Fibroblast of lung (primary cell): ENCODE data around the gene TACC2. TPM values are rescaled to one million over a fixed set of nuclear protein-coding genes. Genes with fewer than 3 reads are reported as not detected.
"Not testable (repeated sequence)": the region's sequence is repeated elsewhere in the genome, so short reads cannot be mapped to it uniquely, and the experiment has no call there.

Source experiments
- DNase-seq, 2 donors: peaks; one replicate each; pipeline versions ENCODE4 v3.0.0 to v3.0.0-alpha.2; 2010; ENCODE audit warnings: low read depth in 2 of 2
- H2AFZ ChIP-seq: 2 replicates; pipeline ENCODE4 v1.5.1; 2012; ENCODE audit warnings: low read length, control low read depth, inconsistent platforms
- H3K27ac ChIP-seq: 2 replicates; pipeline ENCODE4 v1.5.1; 2011; ENCODE audit warnings: low read length, control low read depth; ENCODE audit not compliant: insufficient read depth
- H3K27me3 ChIP-seq: 2 replicates; pipeline ENCODE4 v1.5.1; 2011; ENCODE audit warnings: mild to moderate bottlenecking, low read length; ENCODE audit not compliant: control insufficient read depth, insufficient read depth
- H3K36me3 ChIP-seq: 2 replicates; pipeline ENCODE4 v1.5.1; 2011; ENCODE audit warnings: low read length; ENCODE audit not compliant: control insufficient read depth, insufficient read depth
- H3K4me1 ChIP-seq: 2 replicates; pipeline ENCODE4 v1.5.1; 2011; ENCODE audit warnings: low read length; ENCODE audit not compliant: control insufficient read depth, insufficient read depth; ENCODE audit errors: extremely low read depth
- H3K4me2 ChIP-seq: 2 replicates; pipeline ENCODE4 v1.5.1; 2011; ENCODE audit warnings: low read length, control low read depth; ENCODE audit not compliant: insufficient read depth; ENCODE audit errors: extremely low read depth
- H3K4me3 ChIP-seq, 4 experiments: fragments of 200-600 bp in 1 of 4; sonication (generic) in 1 of 4; replicated peaks in 1 of 4; 2 replicates each; pipeline ENCODE4 v1.5.1; 2011 to 2016; ENCODE audit warnings: low read length in 4 of 4, low read depth in 3 of 4, mild to moderate bottlenecking in 3 of 4, control low read depth in 2 of 4, inconsistent platforms in 1 of 4, mixed read lengths in 1 of 4; ENCODE audit not compliant: insufficient read depth in 1 of 4; ENCODE audit errors: control extremely low read depth in 1 of 4
- H3K79me2 ChIP-seq: 2 replicates; pipeline ENCODE4 v1.5.1; 2012; ENCODE audit warnings: mild to moderate bottlenecking, low read length, inconsistent platforms; ENCODE audit not compliant: control insufficient read depth, insufficient read depth
- H3K9ac ChIP-seq: 2 replicates; pipeline ENCODE4 v1.5.1; 2011; ENCODE audit warnings: mild to moderate bottlenecking, low read length, control low read depth; ENCODE audit not compliant: insufficient read depth
- H3K9me3 ChIP-seq: 2 replicates; pipeline ENCODE4 v1.5.1; 2012; ENCODE audit warnings: low read depth, low read length; ENCODE audit not compliant: control insufficient read depth, insufficient read depth
- H4K20me1 ChIP-seq: 2 replicates; pipeline ENCODE4 v1.5.1; 2011; ENCODE audit warnings: low read length; ENCODE audit not compliant: control insufficient read depth, insufficient read depth; ENCODE audit errors: extremely low read depth
- EZH2 ChIP-seq: IDR thresholded peaks from 2 replicates; pipeline ENCODE4 v1.5.1; 2012; ENCODE audit warnings: low read length, control low read depth, mild to moderate bottlenecking; ENCODE audit errors: missing control alignments
- polyA plus RNA-seq, 2 donors: library from polyadenylated mRNA; depleted of rRNA in 1 of 2; stranded (reverse) in 1 of 2; unstranded in 1 of 2; fragments of >200 nt; gene quantifications; 2 replicates each; pipeline ENCODE4 v1.2.1, GENCODE V29; 2011 to 2012; ENCODE audit warnings: missing spikeins in 1 of 2
- total RNA-seq: library from RNA; depleted of rRNA; stranded (reverse); fragments of >200 nt; gene quantifications from 2 replicates; pipeline ENCODE4 v1.2.1, GENCODE V29; 2014
- TF ChIP-seq, protein P1 (sequence below), 2 donors: IDR thresholded peaks in 1 of 2; conservative IDR thresholded peaks in 1 of 2; 1 replicate in 1 of 2; 2 replicates in 1 of 2; pipeline ENCODE4 v1.5.1; 2011 to 2012; ENCODE audit warnings: low read length in 2 of 2, control low read depth in 1 of 2, inconsistent platforms in 1 of 2, low read depth in 1 of 2, mild to moderate bottlenecking in 1 of 2

The TACC2 gene
- total and polyA plus RNA-seq, 2 donors (not counting 1 experiment from before 2014, with no cell fraction given): 7.6 to 13.0 TPM

DNA sequence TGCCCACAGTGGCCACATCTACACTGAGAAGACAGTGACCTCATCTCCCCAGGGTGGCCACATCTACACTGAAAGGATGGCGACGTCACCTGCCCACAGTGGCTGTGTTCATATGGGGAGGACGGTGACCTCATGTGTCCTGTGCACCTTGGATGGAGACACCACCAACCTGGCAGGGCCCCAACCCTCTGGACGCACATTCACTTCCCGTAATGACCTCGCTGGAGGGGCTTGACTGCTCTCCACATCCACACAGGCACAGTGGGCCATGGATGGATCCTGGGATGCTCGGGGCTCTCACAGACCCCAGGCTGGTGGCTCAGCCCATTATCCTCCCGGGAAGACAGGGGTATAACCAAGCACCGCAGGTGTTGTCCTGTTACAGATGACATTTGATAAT is 212.4 kb downstream of the TACC2 start:
- no peak overlapping the region for H3K9ac ChIP-seq
- no peak overlapping the region for H3K27ac ChIP-seq
- no peaks in the 10 kb centered on the region for H3K9me3 ChIP-seq

DNA sequence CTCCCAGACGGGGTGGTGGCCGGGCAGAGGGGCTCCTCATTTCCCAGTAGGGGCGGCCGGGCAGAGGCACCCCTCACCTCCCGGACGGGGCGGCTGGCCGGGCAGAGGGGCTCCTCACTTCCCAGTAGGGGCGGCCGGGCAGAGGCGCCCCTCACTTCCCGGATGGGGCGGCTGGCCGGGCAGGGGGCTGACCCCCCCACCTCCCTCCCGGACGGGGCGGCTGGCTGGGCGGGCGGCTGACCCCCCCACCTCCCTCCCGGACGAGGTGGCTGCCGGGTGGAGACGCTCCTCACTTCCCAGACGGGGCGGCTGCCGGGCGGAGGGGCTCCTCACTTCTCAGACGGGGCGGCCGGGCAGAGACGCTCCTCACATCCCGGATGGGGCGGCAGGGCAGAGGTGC is 214.2 kb downstream of the TACC2 start:
- H3K27me3 ChIP-seq, DNase-seq, H3K4me3 ChIP-seq, H3K4me2 ChIP-seq, H3K9ac ChIP-seq, H4K20me1 ChIP-seq, H3K4me1 ChIP-seq, H3K9me3 ChIP-seq, H3K36me3 ChIP-seq, H3K79me2 ChIP-seq, H3K27ac ChIP-seq, H2AFZ ChIP-seq: not testable (repeated sequence)

More for the DNA sequence above, 212.4 kb downstream of the TACC2 start:
- Histone ChIP-seq H4K20me1 (no peaks in the 10 kb centered on the region), H3K27me3 (no peaks in the 10 kb centered on the region), H3K36me3 (peaks cover 1% of the 10 kb centered on the region), H3K4me1 (no peaks in the 10 kb centered on the region), H3K79me2 (no peaks in the 10 kb centered on the region), H3K4me2 (no peak overlapping the region), H3K4me3 (no peak overlapping the region), H2AFZ (no peak overlapping the region)
- DNase-seq: no peak
- no peak for TF ChIP-seq EZH2
- TF ChIP-seq, protein P1, sequence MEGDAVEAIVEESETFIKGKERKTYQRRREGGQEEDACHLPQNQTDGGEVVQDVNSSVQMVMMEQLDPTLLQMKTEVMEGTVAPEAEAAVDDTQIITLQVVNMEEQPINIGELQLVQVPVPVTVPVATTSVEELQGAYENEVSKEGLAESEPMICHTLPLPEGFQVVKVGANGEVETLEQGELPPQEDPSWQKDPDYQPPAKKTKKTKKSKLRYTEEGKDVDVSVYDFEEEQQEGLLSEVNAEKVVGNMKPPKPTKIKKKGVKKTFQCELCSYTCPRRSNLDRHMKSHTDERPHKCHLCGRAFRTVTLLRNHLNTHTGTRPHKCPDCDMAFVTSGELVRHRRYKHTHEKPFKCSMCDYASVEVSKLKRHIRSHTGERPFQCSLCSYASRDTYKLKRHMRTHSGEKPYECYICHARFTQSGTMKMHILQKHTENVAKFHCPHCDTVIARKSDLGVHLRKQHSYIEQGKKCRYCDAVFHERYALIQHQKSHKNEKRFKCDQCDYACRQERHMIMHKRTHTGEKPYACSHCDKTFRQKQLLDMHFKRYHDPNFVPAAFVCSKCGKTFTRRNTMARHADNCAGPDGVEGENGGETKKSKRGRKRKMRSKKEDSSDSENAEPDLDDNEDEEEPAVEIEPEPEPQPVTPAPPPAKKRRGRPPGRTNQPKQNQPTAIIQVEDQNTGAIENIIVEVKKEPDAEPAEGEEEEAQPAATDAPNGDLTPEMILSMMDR (conservative IDR thresholded peaks at IDR 0.05 in 1 of 2, IDR thresholded peaks at IDR 0.05 in 1 of 2; ENCODE audit: low read depth in 1 of 2, low read length in 2 of 2): no peak

DNA sequence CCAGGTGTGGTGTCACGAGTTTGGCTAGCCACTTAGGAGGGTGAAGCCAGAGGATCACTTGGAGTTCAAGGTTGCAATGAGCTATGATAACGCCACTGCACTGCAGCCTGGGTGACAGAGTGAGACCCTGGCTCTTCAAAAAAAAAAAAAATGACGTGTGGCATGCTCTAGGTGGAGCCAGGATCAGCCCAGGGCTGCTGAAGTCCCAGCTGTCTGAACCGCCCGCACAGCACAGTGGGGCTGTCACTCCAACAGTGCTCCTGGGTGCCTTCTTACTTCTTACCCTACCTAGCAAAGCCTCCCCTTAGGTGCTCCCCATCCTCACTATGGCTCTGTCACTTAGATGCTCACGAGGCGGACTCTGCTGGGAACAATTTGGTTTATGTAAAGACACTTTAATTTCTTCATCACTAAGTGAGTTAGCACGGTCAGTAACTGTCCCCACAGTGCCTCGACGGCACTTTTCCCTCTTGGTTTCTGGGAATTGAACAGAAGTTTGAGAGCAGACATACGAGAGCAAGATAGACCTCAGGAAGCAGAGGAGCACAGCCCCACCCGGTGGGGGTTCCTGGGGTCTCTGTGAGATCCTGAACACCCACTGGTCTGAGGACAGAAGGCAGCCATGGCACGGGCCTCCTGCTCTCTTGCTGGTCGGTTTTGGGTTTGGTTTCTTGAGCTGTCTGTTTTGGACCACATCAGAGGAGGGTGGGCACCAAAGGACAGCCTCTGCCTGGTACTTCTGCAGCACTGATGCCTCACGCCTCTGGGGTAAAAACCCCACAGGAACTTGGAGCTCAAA is 215.9 kb downstream of the TACC2 start:
- Histone ChIP-seq H3K4me3 (no peak overlapping the region), H3K4me2 (no peak overlapping the region), H3K36me3 (peaks cover 1% of the 10 kb centered on the region), H3K4me1 (no peaks in the 10 kb centered on the region), H3K79me2 (no peaks in the 10 kb centered on the region), H2AFZ (no peak overlapping the region), H3K27me3 (no peaks in the 10 kb centered on the region), H3K9ac (no peak overlapping the region), H3K27ac (no peak overlapping the region), H4K20me1 (no peaks in the 10 kb centered on the region), H3K9me3 (no peaks in the 10 kb centered on the region)
- DNase-seq: peak in 1 of 2 donors; percentile 8
- TF ChIP-seq EZH2: no peak
- TF ChIP-seq, protein P1 (conservative IDR thresholded peaks at IDR 0.05 in 1 of 2, IDR thresholded peaks at IDR 0.05 in 1 of 2; ENCODE audit: low read depth in 1 of 2, low read length in 2 of 2): no peak
